NOMO-1 treated with DMSO at 0.1 percent for 48 hours (cell line): ENCODE measurements around the gene PROK2.

Experiments
- DNase-seq: peaks from one replicate; lab custom pipeline; 2025; ENCODE audit not compliant: unreplicated experiment; lab: John Stamatoyannopoulos, UW

Gene PROK2

GRCh38 chr3:71751602-71752001 lies 33.3 kb downstream of the PROK2 start:
- no peak for DNase-seq

- no peak for DNase-seq
These were observed 40.2 kb downstream of the PROK2 start for GRCh38 chr3:71744738-71745137.

DNA sequence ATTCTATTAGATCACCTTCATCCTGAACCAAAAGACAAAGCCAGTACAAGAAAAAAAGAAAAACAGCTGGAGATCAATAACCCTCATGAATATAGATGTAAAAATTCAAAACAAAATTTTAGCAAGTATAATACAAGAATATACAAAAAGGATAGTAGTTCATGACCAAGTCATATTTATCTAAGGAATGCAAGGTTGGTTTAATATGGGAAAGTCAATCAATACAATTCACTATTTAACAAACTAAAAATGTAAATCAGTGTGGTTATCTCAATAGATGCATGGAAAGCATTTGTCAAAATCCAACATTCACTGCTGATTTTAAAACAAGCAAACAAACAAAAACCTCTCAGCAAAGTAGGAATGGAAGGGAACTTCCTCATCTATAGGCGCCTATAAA lies 42.3 kb downstream of the PROK2 start:
- DNase-seq = no peak

DNA sequence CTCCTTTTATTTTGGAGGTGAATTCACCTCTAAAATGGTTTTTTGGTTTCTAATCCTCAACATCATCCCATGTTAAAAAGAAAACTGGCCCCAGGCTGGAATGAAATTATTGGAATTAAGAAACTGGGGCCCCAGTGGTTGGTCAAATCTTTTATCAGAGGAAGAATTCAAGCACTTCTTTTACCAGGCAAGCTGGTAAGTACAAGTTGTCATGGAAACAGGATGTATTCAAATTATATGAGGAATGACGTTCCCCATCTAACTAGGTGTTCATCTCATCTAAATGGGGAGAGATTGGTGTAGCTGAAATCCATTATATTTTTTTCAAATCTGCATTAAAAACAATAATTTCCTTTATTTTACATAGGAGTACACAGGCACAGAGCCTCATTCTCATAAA lies 50.1 kb downstream of the PROK2 start:
- DNase-seq = no peak

- DNase-seq = no peak
These were observed 51.6 kb downstream of the PROK2 start for GRCh38 chr3:71733319-71733718.

GRCh38 chr3:71732637-71733036 lies 52.3 kb downstream of the PROK2 start:
- no peak for DNase-seq

DNA sequence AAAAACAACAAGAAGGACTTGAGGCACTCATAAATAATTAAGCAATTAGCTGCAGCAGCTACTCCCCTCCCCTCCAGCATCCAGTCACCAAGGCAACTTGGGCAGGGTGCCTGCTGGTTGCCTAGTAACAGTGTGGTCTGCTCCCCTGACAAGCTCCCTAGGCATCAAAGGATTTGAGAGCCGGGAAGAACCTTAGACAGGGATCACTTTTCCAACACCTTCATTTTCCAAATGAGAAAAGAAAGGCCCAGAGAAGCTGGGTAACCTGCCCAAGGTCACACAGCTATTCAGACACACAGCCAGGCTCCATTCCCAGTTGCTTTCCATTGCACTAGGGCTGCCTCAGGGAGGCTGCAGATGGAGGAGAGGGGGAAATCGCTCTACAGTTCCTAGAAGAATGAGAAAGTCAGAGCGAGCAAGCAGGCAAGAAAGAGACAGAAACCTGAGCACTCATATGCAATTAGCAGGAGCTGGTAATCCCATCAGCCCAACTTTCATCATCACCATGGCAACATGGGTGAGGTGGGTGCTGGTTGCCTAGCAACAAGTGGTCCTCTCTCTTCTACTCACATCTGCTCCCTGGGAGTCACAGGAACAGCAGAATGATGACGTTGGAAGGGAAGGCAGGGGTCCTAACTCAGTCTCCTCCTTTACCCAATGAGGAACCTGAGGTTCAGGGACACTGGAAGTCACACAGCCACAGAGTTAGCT lies 56.2 kb downstream of the PROK2 start:
- no peak for DNase-seq

GRCh38 chr3:71726146-71726545 lies 58.8 kb downstream of the PROK2 start:
- no peak for DNase-seq

DNA sequence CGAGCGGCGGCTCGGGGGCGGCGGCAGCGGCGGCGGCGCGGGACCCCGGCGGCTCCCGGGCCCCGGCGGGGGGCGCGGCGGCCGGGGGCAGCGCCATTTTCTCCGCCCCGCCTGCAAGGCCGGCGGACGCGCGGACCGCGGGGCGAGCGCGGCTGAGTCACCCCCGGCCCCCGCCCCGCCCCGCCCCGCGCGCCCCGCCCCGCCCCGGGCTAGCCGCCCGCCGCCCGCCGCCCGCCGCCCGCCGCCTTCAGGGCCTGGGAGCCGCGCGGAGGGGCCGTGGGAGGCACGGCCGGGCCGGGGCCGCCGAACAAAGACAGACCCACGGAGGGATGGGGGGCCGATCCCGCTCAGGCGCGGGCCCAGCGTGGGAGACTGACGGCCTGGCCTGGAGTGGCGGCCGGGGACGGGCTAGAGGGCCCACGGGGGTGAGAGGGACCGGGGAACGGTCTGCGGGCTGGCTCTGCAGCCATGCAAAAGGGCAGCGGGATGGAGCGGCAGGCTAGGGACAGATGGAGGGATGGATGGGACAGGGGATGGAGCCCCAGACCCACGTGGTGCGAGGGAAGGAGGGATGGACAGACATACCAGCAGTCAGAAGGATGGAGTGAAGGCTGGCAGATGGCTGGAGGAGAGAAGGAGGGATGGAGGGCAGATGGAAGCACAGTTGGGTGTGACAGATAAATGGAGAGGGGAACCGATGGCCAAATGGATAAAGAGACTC lies 59.5 kb downstream of the PROK2 start, which contains the start of gene EIF4E3:
Gene EIF4E3, minus strand, starts transcription at position 132 of the 721 bp plus-strand sequence. Its CDS starts 35 bp downstream, at position 97.
- no peak for DNase-seq

GRCh38 chr3:71724584-71725270 lies 60.2 kb downstream of the PROK2 start:
- no peak for DNase-seq

GRCh38 chr3:71724171-71724453 lies 60.8 kb downstream of the PROK2 start:
- DNase-seq = no peak

- DNase-seq = no peak
These were observed 61.3 kb downstream of the PROK2 start for GRCh38 chr3:71723452-71724170.

GRCh38 chr3:71722693-71723092 lies 62.3 kb downstream of the PROK2 start:
- no peak for DNase-seq
